GM23338 (cell line): ENCODE results near the gene UBXN7.

Source experiments
- EZH2 ChIP-seq: fragments of 200-600 bp; sonication (generic); IDR thresholded peaks from one replicate; pipeline ENCODE4 v1.8.0; 2017; ENCODE audit warnings: antibody characterized with exemption, mild to moderate bottlenecking, low read depth; ENCODE audit not compliant: unreplicated experiment
- EZH2phosphoT487 ChIP-seq: fragments of 200-600 bp; sonication (generic); IDR thresholded peaks from one replicate; pipeline ENCODE4 v1.8.1; 2018; ENCODE audit warnings: antibody characterized with exemption; ENCODE audit not compliant: unreplicated experiment
- NANOG ChIP-seq: IDR thresholded peaks from 2 replicates; pipeline ENCODE4 v1.6.1; 2016; ENCODE audit warnings: antibody characterized with exemption, borderline replicate concordance
- POLR2AphosphoS5 ChIP-seq: IDR thresholded peaks from 2 replicates; pipeline ENCODE4 v1.6.1; 2016; ENCODE audit warnings: antibody characterized with exemption, low read depth
- TF ChIP-seq, protein P1 (sequence below), 2 experiments: fragments of 200-600 bp in 1 of 2; sonication (generic) in 1 of 2; conservative IDR thresholded peaks; 2 replicates each; pipeline versions ENCODE4 v1.5.1 to v1.6.1; 2016 to 2017; ENCODE audit warnings: antibody characterized with exemption in 2 of 2, low read depth in 2 of 2, mild to moderate bottlenecking in 2 of 2, moderate library complexity in 1 of 2
- TF ChIP-seq, protein P2 (sequence below): IDR thresholded peaks from one replicate; pipeline ENCODE4 v1.6.1; 2018; ENCODE audit warnings: antibody characterized with exemption; ENCODE audit not compliant: unreplicated experiment

DNA sequence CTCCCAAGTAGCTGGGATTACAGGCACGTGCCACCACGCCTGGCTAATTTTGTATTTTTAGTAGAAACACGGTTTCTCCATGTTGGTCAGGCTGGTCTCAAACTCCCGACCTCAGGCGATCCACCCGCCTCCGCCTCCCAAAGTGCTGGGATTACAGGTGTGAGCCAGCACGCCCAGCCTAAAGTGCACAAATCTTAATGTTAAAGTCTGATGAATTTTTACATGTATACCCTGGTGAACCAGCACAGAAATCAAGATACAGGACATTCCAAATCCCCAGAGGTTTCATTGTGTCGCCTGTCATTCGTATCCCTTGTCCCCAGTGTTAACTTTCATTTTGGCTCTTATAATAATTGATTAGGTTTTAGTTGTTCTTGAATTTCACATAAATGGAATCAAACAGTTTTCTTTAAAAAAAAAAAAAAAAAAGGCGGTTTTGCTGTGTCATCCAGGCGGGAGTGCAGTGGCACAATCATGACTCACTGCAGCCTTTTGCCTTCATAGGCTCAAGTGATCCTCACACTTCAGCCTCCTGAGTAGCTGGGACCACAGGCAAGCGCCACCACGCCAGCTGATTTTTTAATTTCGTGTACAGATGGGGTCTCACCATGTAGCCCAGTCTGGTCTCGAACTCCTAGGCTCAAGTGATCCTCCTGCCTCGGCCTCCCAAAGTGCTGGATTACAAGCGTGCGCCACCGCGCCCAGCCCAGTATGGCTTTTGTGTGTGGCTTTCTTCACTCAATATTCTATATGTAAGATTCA lies 92.6 kb downstream of the UBXN7 start:
- TF ChIP-seq, protein P1, sequence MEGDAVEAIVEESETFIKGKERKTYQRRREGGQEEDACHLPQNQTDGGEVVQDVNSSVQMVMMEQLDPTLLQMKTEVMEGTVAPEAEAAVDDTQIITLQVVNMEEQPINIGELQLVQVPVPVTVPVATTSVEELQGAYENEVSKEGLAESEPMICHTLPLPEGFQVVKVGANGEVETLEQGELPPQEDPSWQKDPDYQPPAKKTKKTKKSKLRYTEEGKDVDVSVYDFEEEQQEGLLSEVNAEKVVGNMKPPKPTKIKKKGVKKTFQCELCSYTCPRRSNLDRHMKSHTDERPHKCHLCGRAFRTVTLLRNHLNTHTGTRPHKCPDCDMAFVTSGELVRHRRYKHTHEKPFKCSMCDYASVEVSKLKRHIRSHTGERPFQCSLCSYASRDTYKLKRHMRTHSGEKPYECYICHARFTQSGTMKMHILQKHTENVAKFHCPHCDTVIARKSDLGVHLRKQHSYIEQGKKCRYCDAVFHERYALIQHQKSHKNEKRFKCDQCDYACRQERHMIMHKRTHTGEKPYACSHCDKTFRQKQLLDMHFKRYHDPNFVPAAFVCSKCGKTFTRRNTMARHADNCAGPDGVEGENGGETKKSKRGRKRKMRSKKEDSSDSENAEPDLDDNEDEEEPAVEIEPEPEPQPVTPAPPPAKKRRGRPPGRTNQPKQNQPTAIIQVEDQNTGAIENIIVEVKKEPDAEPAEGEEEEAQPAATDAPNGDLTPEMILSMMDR (conservative IDR thresholded peaks at IDR 0.05; ENCODE audit: low read depth in 2 of 2) = no peak
- TF ChIP-seq, protein P2, sequence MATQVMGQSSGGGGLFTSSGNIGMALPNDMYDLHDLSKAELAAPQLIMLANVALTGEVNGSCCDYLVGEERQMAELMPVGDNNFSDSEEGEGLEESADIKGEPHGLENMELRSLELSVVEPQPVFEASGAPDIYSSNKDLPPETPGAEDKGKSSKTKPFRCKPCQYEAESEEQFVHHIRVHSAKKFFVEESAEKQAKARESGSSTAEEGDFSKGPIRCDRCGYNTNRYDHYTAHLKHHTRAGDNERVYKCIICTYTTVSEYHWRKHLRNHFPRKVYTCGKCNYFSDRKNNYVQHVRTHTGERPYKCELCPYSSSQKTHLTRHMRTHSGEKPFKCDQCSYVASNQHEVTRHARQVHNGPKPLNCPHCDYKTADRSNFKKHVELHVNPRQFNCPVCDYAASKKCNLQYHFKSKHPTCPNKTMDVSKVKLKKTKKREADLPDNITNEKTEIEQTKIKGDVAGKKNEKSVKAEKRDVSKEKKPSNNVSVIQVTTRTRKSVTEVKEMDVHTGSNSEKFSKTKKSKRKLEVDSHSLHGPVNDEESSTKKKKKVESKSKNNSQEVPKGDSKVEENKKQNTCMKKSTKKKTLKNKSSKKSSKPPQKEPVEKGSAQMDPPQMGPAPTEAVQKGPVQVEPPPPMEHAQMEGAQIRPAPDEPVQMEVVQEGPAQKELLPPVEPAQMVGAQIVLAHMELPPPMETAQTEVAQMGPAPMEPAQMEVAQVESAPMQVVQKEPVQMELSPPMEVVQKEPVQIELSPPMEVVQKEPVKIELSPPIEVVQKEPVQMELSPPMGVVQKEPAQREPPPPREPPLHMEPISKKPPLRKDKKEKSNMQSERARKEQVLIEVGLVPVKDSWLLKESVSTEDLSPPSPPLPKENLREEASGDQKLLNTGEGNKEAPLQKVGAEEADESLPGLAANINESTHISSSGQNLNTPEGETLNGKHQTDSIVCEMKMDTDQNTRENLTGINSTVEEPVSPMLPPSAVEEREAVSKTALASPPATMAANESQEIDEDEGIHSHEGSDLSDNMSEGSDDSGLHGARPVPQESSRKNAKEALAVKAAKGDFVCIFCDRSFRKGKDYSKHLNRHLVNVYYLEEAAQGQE = no peak
- TF ChIP-seq EZH2phosphoT487 (no peak), EZH2 (no peak), POLR2AphosphoS5 (no peak), NANOG (no peak)
